H1 (cell line): ENCODE measurements around the gene B3GALNT1. TPM values are rescaled to one million over a fixed set of nuclear protein-coding genes. Genes with fewer than 3 reads are reported as not detected.

Experiments
- CTCF ChIA-PET: fragments of 300-600 bp; sonication (Branson Sonifier 250); formaldehyde crosslinking; loops from one replicate; lab custom pipeline; 2021; ENCODE audit not compliant: partially characterized antibody; lab: Charles Lee
- POLR2A ChIA-PET: fragments of 300-600 bp; sonication (Branson Sonifier 250); formaldehyde crosslinking; loops from one replicate; lab custom pipeline; 2021; ENCODE audit warnings: inconsistent platforms; ENCODE audit not compliant: partially characterized antibody; lab: Charles Lee
- DNase-seq, 2 experiments: peaks; one replicate each; pipeline versions ENCODE4 v3.0.0 to v3.0.0-alpha.2; 2010 to 2022; ENCODE audit warnings: low spot score in 2 of 2, low read depth in 1 of 2, mixed read lengths in 1 of 2
- FAIRE-seq: peaks from 2 replicates; lab custom pipeline; 2011; peaks lifted over from hg19 to GRCh38; lab: Jason Lieb, UNC
- H2AFZ ChIP-seq: 2 replicates; pipeline ENCODE4 v1.8.1; 2012; ENCODE audit warnings: low read length, inconsistent platforms
- H2AK5ac ChIP-seq: 2 replicates; pipeline ENCODE4 v1.6.1; 2013; ENCODE audit warnings: low read depth, low read length
- H2BK120ac ChIP-seq: replicated peaks from 2 replicates; pipeline ENCODE3; 2013; ENCODE audit warnings: low read depth, low read length, inconsistent platforms
- H2BK12ac ChIP-seq: 2 replicates; pipeline ENCODE4 v1.6.1; 2013; ENCODE audit warnings: low read depth, low read length
- H2BK15ac ChIP-seq: 2 replicates; pipeline ENCODE4 v1.6.1; 2013; ENCODE audit warnings: low read length
- H2BK20ac ChIP-seq: 2 replicates; pipeline ENCODE4 v1.6.1; 2013; ENCODE audit warnings: low read length
- H2BK5ac ChIP-seq: 2 replicates; pipeline ENCODE4 v1.6.1; 2013; ENCODE audit warnings: low read depth, low read length
- H3K14ac ChIP-seq: 2 replicates; pipeline ENCODE4 v1.6.1; 2013; ENCODE audit warnings: inconsistent platforms; ENCODE audit not compliant: insufficient read length
- H3K18ac ChIP-seq: 2 replicates; pipeline ENCODE4 v1.6.1; 2013; ENCODE audit warnings: low read length; ENCODE audit errors: extremely low read depth
- H3K23ac ChIP-seq: 2 replicates; pipeline ENCODE4 v1.6.1; 2013; ENCODE audit warnings: inconsistent platforms; ENCODE audit not compliant: insufficient read length
- H3K23me2 ChIP-seq: 2 replicates; pipeline ENCODE4 v1.6.1; 2013; ENCODE audit warnings: low read depth, low read length
- H3K27ac ChIP-seq: 2 replicates; pipeline ENCODE4 v1.6.1; 2011; ENCODE audit warnings: low read depth, low read length, inconsistent platforms
- H3K27me3 ChIP-seq, 4 experiments: replicated peaks in 1 of 4; 1 replicate in 1 of 4; 2 replicates in 3 of 4; pipeline versions ENCODE4 v1.6.1 to v1.8.1; 2011 to 2013; ENCODE audit warnings: low read length in 3 of 4, mild to moderate bottlenecking in 3 of 4, inconsistent platforms in 2 of 4, mixed read lengths in 2 of 4, moderate library complexity in 1 of 4; ENCODE audit not compliant: control insufficient read depth in 3 of 4, insufficient read depth in 3 of 4; ENCODE audit errors: extremely low read depth in 1 of 4
- H3K36me3 ChIP-seq, 4 experiments: 2 replicates each; pipeline versions ENCODE4 v1.6.1 to v1.8.1; 2011 to 2013; ENCODE audit warnings: mild to moderate bottlenecking in 4 of 4, low read length in 3 of 4, moderate library complexity in 2 of 4, control low read depth in 1 of 4, inconsistent platforms in 1 of 4; ENCODE audit not compliant: insufficient read depth in 4 of 4, control insufficient read depth in 2 of 4
- H3K4ac ChIP-seq: replicated peaks from 2 replicates; pipeline ENCODE3; 2013; ENCODE audit warnings: low read length, low read depth, mixed read lengths, inconsistent platforms; ENCODE audit not compliant: insufficient read length
- H3K4me1 ChIP-seq, 4 experiments: replicated peaks in 1 of 4; 1 replicate in 1 of 4; 2 replicates in 3 of 4; pipeline versions ENCODE4 v1.6.1 to v1.8.1; 2011 to 2013; ENCODE audit warnings: low read length in 3 of 4, inconsistent platforms in 2 of 4, mixed read lengths in 1 of 4; ENCODE audit not compliant: insufficient read depth in 4 of 4, control insufficient read depth in 3 of 4
- H3K4me2 ChIP-seq, 2 experiments: 2 replicates each; pipeline versions ENCODE4 v1.6.1 to v1.8.1; 2011 to 2013; ENCODE audit warnings: low read depth in 2 of 2, low read length in 2 of 2, control low read depth in 1 of 2, inconsistent platforms in 1 of 2, mild to moderate bottlenecking in 1 of 2; ENCODE audit not compliant: insufficient read depth in 1 of 2
- H3K4me3 ChIP-seq, 4 experiments: fragments of 200-600, 300-600 bp in 1 of 4; sonication (generic), shearing (Covaris generic), sonication (Bioruptor Twin) in 1 of 4; 2 replicates each; pipeline versions ENCODE4 v1.5.1 to v1.8.1; 2011 to 2016; ENCODE audit warnings: low read length in 4 of 4, low read depth in 3 of 4, control low read depth in 2 of 4, inconsistent platforms in 2 of 4, mild to moderate bottlenecking in 2 of 4, mixed read lengths in 1 of 4, moderate library complexity in 1 of 4; ENCODE audit not compliant: insufficient read depth in 2 of 4; ENCODE audit errors: extremely low read depth in 1 of 4
- H3K56ac ChIP-seq: replicated peaks from 2 replicates; pipeline ENCODE3; 2013; ENCODE audit warnings: low read depth, mild to moderate bottlenecking, mixed read lengths, low read length, inconsistent platforms; ENCODE audit not compliant: insufficient read length
- H3K79me1 ChIP-seq: 2 replicates; pipeline ENCODE4 v1.6.1; 2013; ENCODE audit warnings: low read depth, low read length, control low read depth
- H3K79me2 ChIP-seq, 2 experiments: 2 replicates each; pipeline versions ENCODE4 v1.6.1 to v1.8.1; 2012 to 2013; ENCODE audit warnings: low read length in 2 of 2, mild to moderate bottlenecking in 2 of 2, inconsistent platforms in 1 of 2; ENCODE audit not compliant: insufficient read depth in 2 of 2, control insufficient read depth in 1 of 2
- H3K9ac ChIP-seq, 4 experiments: replicated peaks in 1 of 4; 1 replicate in 1 of 4; 2 replicates in 3 of 4; pipeline versions ENCODE4 v1.6.1 to v1.8.1; 2011 to 2013; ENCODE audit warnings: low read depth in 3 of 4, low read length in 3 of 4, control low read depth in 2 of 4, mild to moderate bottlenecking in 2 of 4, moderate library complexity in 2 of 4, inconsistent platforms in 1 of 4; ENCODE audit errors: extremely low read depth in 1 of 4
- H3K9me3 ChIP-seq, 2 experiments: 2 replicates each; pipeline versions ENCODE4 v1.6.1 to v1.8.1; 2012 to 2013; ENCODE audit warnings: mild to moderate bottlenecking in 2 of 2, moderate library complexity in 2 of 2, control low read depth in 1 of 2, inconsistent platforms in 1 of 2, low read depth in 1 of 2, low read length in 1 of 2, mixed read lengths in 1 of 2; ENCODE audit not compliant: insufficient read depth in 2 of 2
- H4K20me1 ChIP-seq, 2 experiments: replicated peaks in 1 of 2; 2 replicates each; pipeline versions ENCODE3 to v1.8.1; 2011 to 2013; ENCODE audit warnings: inconsistent platforms in 2 of 2, low read length in 2 of 2, mild to moderate bottlenecking in 1 of 2; ENCODE audit not compliant: insufficient read depth in 2 of 2, control insufficient read depth in 1 of 2
- H4K5ac ChIP-seq: 2 replicates; pipeline ENCODE4 v1.6.1; 2013; ENCODE audit warnings: low read length, low read depth, mixed read lengths, inconsistent platforms; ENCODE audit not compliant: insufficient read length
- H4K8ac ChIP-seq: 2 replicates; pipeline ENCODE4 v1.8.0; 2013; ENCODE audit warnings: mild to moderate bottlenecking, moderate library complexity, low read length, inconsistent platforms; ENCODE audit not compliant: insufficient read depth; ENCODE audit errors: extremely low read depth
- H4K91ac ChIP-seq: replicated peaks from 2 replicates; pipeline ENCODE3; 2013; ENCODE audit warnings: low read length, mixed read lengths, inconsistent platforms; ENCODE audit not compliant: insufficient read length
- BCL11A ChIP-seq, 2 experiments: IDR thresholded peaks; one replicate each; pipeline ENCODE4 v1.6.1; 2011; ENCODE audit warnings: low read depth in 2 of 2, low read length in 2 of 2, mild to moderate bottlenecking in 2 of 2
- E2F6 ChIP-seq: IDR thresholded peaks from 2 replicates; pipeline ENCODE4 v1.6.1; 2012; ENCODE audit warnings: inconsistent platforms
- FOSL1 ChIP-seq: IDR thresholded peaks from 2 replicates; pipeline ENCODE4 v1.6.1; 2011; ENCODE audit warnings: mild to moderate bottlenecking, low read depth, low read length, moderate library complexity; ENCODE audit not compliant: insufficient read depth
- GABPA ChIP-seq: IDR thresholded peaks from 2 replicates; pipeline ENCODE4 v1.6.1; 2011; ENCODE audit warnings: mild to moderate bottlenecking, low read length, moderate library complexity, borderline replicate concordance; ENCODE audit not compliant: insufficient read depth
- POLR2A ChIP-seq, 2 experiments: IDR thresholded peaks; 1 replicate in 1 of 2; 2 replicates in 1 of 2; pipeline ENCODE4 v1.6.1; 2011; ENCODE audit warnings: low read depth in 2 of 2, low read length in 2 of 2, mild to moderate bottlenecking in 2 of 2; ENCODE audit errors: control extremely low read depth in 1 of 2
- RNF2 ChIP-seq: fragments of 200-900, 300-1000 bp; sonication (generic); IDR thresholded peaks from 2 replicates; pipeline ENCODE4 v1.7.1; 2016; ENCODE audit warnings: borderline replicate concordance, low read depth, mild to moderate bottlenecking, antibody characterized with exemption, low read length; ENCODE audit not compliant: poor library complexity, severe bottlenecking; ENCODE audit errors: missing control alignments
- RXRA ChIP-seq: IDR thresholded peaks from 2 replicates; pipeline ENCODE4 v1.6.1; 2011; ENCODE audit warnings: low read depth, mild to moderate bottlenecking, low read length, moderate library complexity; ENCODE audit not compliant: insufficient read depth
- TAF7 ChIP-seq: optimal IDR thresholded peaks from 2 replicates; pipeline ENCODE3; 2011; ENCODE audit warnings: low read depth, mild to moderate bottlenecking, inconsistent platforms, low read length, moderate library complexity, borderline replicate concordance
- WGBS, 2 experiments: shearing (Covaris generic) in 1 of 2; methylation state at CpG; one replicate each; pipeline versions ENCODE4 v1.1.6 to v1.1.7; 2013 to 2015; ENCODE audit warnings: low lambda C conversion rate in 2 of 2, mixed read lengths in 2 of 2, inconsistent platforms in 1 of 2, low coverage in 1 of 2, missing lambda C conversion rate in 1 of 2; ENCODE audit not compliant: insufficient replicate concordance in 2 of 2, insufficient coverage in 1 of 2, insufficient read length in 1 of 2; ENCODE audit errors: extremely low coverage in 1 of 2, missing lambda C conversion rate in 1 of 2; 5-methylcytosine and 5-hydroxymethylcytosine counted together
- polyA plus RNA-seq, 7 experiments: library from polyadenylated mRNA; depleted of rRNA in 3 of 7; stranded (reverse) in 5 of 7; unstranded in 2 of 7; fragments of >200 nt in 5 of 7; fragments of 200-250 nt in 2 of 7; gene quantifications; 1 replicate in 5 of 7; 2 replicates in 1 of 7; 4 replicates in 1 of 7; pipeline versions ENCODE4 v1.2.1 to v1.2.3, GENCODE V29; 2011 to 2013; ENCODE audit warnings: missing spikeins in 2 of 7, mixed read lengths in 2 of 7
- total RNA-seq: library from RNA; stranded (reverse); fragmentation: NEBNext Ultra II Directional; extraction: Animal tissue kit (Norgen Biotek cat#: 25700); gene quantifications from 2 replicates; pipeline ENCODE4 v1.2.1, GENCODE V29; 2021
- TF ChIP-seq, protein P1 (sequence below): IDR thresholded peaks from 2 replicates; pipeline ENCODE4 v1.6.1; 2011; ENCODE audit warnings: low read length, improper control_type of control experiment

B3GALNT1 gene
- total and polyA plus RNA-seq, 2 of the 8 experiments (the other 6 are each of a cell fraction or from before 2014, with no cell fraction given) = 5.0 to 8.1 TPM

GRCh38 chr3:161064413-161064812 lies 40.7 kb downstream of the B3GALNT1 start:
- no peak overlapping the region for H2BK20ac ChIP-seq
- H3K18ac ChIP-seq = no peak overlapping the region
- FAIRE-seq (no peak), DNase-seq (no peak)
- H3K9ac ChIP-seq = no peak overlapping the region
- CTCF ChIA-PET = interaction anchor here (0.7 to 0.8 kb wide), 2 partner anchors 34 to 136 kb away, joined by 3 to 4 read pairs; no protein-coding TSS in a partner anchor
- no peaks in the 10 kb centered on the region; a peak in 1 of 8 replicates for H3K36me3 ChIP-seq
- no peak overlapping the region for H3K4ac ChIP-seq
- no peak overlapping the region for H3K4me3 ChIP-seq
- H3K79me1 ChIP-seq = no peaks in the 10 kb centered on the region
- no peaks in the 10 kb centered on the region for H3K9me3 ChIP-seq
- no peak overlapping the region for H2BK15ac ChIP-seq
- no peak overlapping the region for H3K27ac ChIP-seq
- no peak overlapping the region for H2BK120ac ChIP-seq
- H3K23ac ChIP-seq = no peak overlapping the region
- TF ChIP-seq RNF2 (no peak), POLR2A (IDR thresholded peaks at IDR 0.05; ENCODE audit: control extremely low read depth in 1 of 2, low read depth in 2 of 2, low read length in 2 of 2) (no peak), FOSL1 (no peak), BCL11A (IDR thresholded peaks at IDR 0.05; ENCODE audit: low read depth in 2 of 2, low read length in 2 of 2) (no peak), E2F6 (no peak), RXRA (no peak), TAF7 (no peak), GABPA (no peak)
- TF ChIP-seq, protein P1, sequence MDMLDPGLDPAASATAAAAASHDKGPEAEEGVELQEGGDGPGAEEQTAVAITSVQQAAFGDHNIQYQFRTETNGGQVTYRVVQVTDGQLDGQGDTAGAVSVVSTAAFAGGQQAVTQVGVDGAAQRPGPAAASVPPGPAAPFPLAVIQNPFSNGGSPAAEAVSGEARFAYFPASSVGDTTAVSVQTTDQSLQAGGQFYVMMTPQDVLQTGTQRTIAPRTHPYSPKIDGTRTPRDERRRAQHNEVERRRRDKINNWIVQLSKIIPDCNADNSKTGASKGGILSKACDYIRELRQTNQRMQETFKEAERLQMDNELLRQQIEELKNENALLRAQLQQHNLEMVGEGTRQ = no peak
- no peak overlapping the region for H3K4me2 ChIP-seq
- H3K4me1 ChIP-seq = no peaks in the 10 kb centered on the region
- H2BK5ac ChIP-seq = no peak overlapping the region
- no peaks in the 10 kb centered on the region for H3K27me3 ChIP-seq
- POLR2A ChIA-PET = no interaction called here
- WGBS, 2 experiments = 87 to 100% methylated on average over 1 to 5 of the region's 5 CpGs
- no peaks in the 10 kb centered on the region for H3K79me2 ChIP-seq
- no peak overlapping the region for H4K5ac ChIP-seq
- H4K91ac ChIP-seq = no peak overlapping the region
- H3K14ac ChIP-seq = no peak overlapping the region
- no peaks in the 10 kb centered on the region for H3K23me2 ChIP-seq
- H4K20me1 ChIP-seq = no peaks in the 10 kb centered on the region
- no peak overlapping the region for H4K8ac ChIP-seq
- H2AK5ac ChIP-seq = no peak overlapping the region
- no peak overlapping the region for H2BK12ac ChIP-seq
- H2AFZ ChIP-seq = no peak overlapping the region
- no peak overlapping the region for H3K56ac ChIP-seq
